ENCODE measurements around the gene GALNT17.

The GALNT17 gene

GRCh38 chr7:71497256-71497946 is 365.5 kb downstream of the GALNT17 start:
- TF ChIP-seq BCL6B (tag by site-specific recombination; IDR thresholded peaks at IDR 0.05): no peak
- TF ChIP-seq ZNF518A (tag by site-specific recombination; conservative IDR thresholded peaks at IDR 0.05; ENCODE audit: low read depth): no peak
- no peak for TF ChIP-seq ZNF624 (tag by site-specific recombination; IDR thresholded peaks at IDR 0.05)
- no peak for TF ChIP-seq ZBTB1 (tag by site-specific recombination; IDR thresholded peaks at IDR 0.05)
- no peak for TF ChIP-seq ZXDB (tag by site-specific recombination; IDR thresholded peaks at IDR 0.05)
- TF ChIP-seq ZNF747 (tag by site-specific recombination; IDR thresholded peaks at IDR 0.05): no peak
- no peak for TF ChIP-seq ZNF148 (tag by site-specific recombination; IDR thresholded peaks at IDR 0.05; ENCODE audit: borderline replicate concordance)
- no peak for TF ChIP-seq ZNF791 (tag by site-specific recombination; IDR thresholded peaks at IDR 0.05)

GRCh38 chr7:71498381-71498780 is 366.4 kb downstream of the GALNT17 start:
- ChIA-PET CTCF (no interaction called here), POLR2A (no interaction called here)
- Histone ChIP-seq H3K4me1 (ENCODE audit: control insufficient read depth, insufficient read depth, low read length) (no peaks in the 10 kb centered on the region), H3K4me3 (ENCODE audit: low read depth, low read length) (no peak overlapping the region), H3K27ac (ENCODE audit: extremely low read depth, low read depth, low read length) (no peak overlapping the region), H3K36me3 (ENCODE audit: control insufficient read depth in 2 of 2, insufficient read depth in 1 of 2, low read length in 2 of 2) (no peaks in the 10 kb centered on the region), H3K9me3 (ENCODE audit: control insufficient read depth, insufficient read depth, low read depth, low read length) (no peaks in the 10 kb centered on the region)
- TF ChIP-seq ZNF549 (tag by site-specific recombination; IDR thresholded peaks at IDR 0.05) (no peak), ZNF350 (tag by site-specific recombination; IDR thresholded peaks at IDR 0.05) (no peak), GLIS1 (tag by site-specific recombination; IDR thresholded peaks at IDR 0.05) (no peak), ZNF221 (tag by site-specific recombination; IDR thresholded peaks at IDR 0.05; ENCODE audit: borderline replicate concordance) (no peak), ZNF610 (tag by site-specific recombination; IDR thresholded peaks at IDR 0.05; ENCODE audit: borderline replicate concordance) (no peak), ZNF174 (tag by site-specific recombination; IDR thresholded peaks at IDR 0.05) (no peak), ZNF664 (tag by site-specific recombination; IDR thresholded peaks at IDR 0.05) (no peak), ZNF580 (tag by site-specific recombination; IDR thresholded peaks at IDR 0.05) (no peak), ZNF600 (tag by site-specific recombination; IDR thresholded peaks at IDR 0.05) (no peak), ZNF670 (tag by site-specific recombination; IDR thresholded peaks at IDR 0.05; ENCODE audit: low read depth) (no peak), ZNF266 (tag by site-specific recombination; IDR thresholded peaks at IDR 0.05; ENCODE audit: low read depth) (no peak), ZNF473 (tag by site-specific recombination; IDR thresholded peaks at IDR 0.05) (no peak), PBX3 (CRISPR knock-in tag; IDR thresholded peaks at IDR 0.05) (no peak), ZNF16 (tag by site-specific recombination; IDR thresholded peaks at IDR 0.05; ENCODE audit: low read depth) (no peak), ZBTB44 (tag by site-specific recombination; IDR thresholded peaks at IDR 0.05) (no peak)

More at GRCh38 chr7:71497256-71497946, 365.5 kb downstream of the GALNT17 start:
- Histone ChIP-seq H3K4me3 (ENCODE audit: low read depth, low read length) (no peak overlapping the region), H3K27ac (ENCODE audit: extremely low read depth, low read depth, low read length) (no peak overlapping the region), H3K4me1 (ENCODE audit: control insufficient read depth, insufficient read depth, low read length) (no peaks in the 10 kb centered on the region), H3K36me3 (ENCODE audit: control insufficient read depth in 2 of 2, insufficient read depth in 1 of 2, low read length in 2 of 2) (no peaks in the 10 kb centered on the region), H3K9me3 (ENCODE audit: control insufficient read depth, insufficient read depth, low read depth, low read length) (no peaks in the 10 kb centered on the region)
- POLR2A ChIA-PET: no interaction called here
- CTCF ChIA-PET: no interaction called here

All from HEK293 (cell line).